H1 (cell line): ENCODE measurements around the gene CDH26. TPM values are rescaled to one million over a fixed set of nuclear protein-coding genes. Genes with fewer than 3 reads are reported as not detected.

Source experiments
- CTCF ChIA-PET: fragments of 300-600 bp; sonication (Branson Sonifier 250); formaldehyde crosslinking; loops from one replicate; lab custom pipeline; 2021; ENCODE audit not compliant: partially characterized antibody; lab: Charles Lee
- POLR2A ChIA-PET: fragments of 300-600 bp; sonication (Branson Sonifier 250); formaldehyde crosslinking; loops from one replicate; lab custom pipeline; 2021; ENCODE audit warnings: inconsistent platforms; ENCODE audit not compliant: partially characterized antibody; lab: Charles Lee
- DNase-seq, 2 experiments: peaks; one replicate each; pipeline versions ENCODE4 v3.0.0 to v3.0.0-alpha.2; 2010 to 2022; ENCODE audit warnings: low spot score in 2 of 2, low read depth in 1 of 2, mixed read lengths in 1 of 2
- FAIRE-seq: peaks from 2 replicates; lab custom pipeline; 2011; peaks lifted over from hg19 to GRCh38; lab: Jason Lieb, UNC
- H2AFZ ChIP-seq: 2 replicates; pipeline ENCODE4 v1.8.1; 2012; ENCODE audit warnings: low read length, inconsistent platforms
- H2AK5ac ChIP-seq: 2 replicates; pipeline ENCODE4 v1.6.1; 2013; ENCODE audit warnings: low read depth, low read length
- H2BK120ac ChIP-seq: replicated peaks from 2 replicates; pipeline ENCODE3; 2013; ENCODE audit warnings: low read depth, low read length, inconsistent platforms
- H2BK12ac ChIP-seq: 2 replicates; pipeline ENCODE4 v1.6.1; 2013; ENCODE audit warnings: low read depth, low read length
- H2BK15ac ChIP-seq: 2 replicates; pipeline ENCODE4 v1.6.1; 2013; ENCODE audit warnings: low read length
- H2BK20ac ChIP-seq: 2 replicates; pipeline ENCODE4 v1.6.1; 2013; ENCODE audit warnings: low read length
- H2BK5ac ChIP-seq: 2 replicates; pipeline ENCODE4 v1.6.1; 2013; ENCODE audit warnings: low read depth, low read length
- H3K14ac ChIP-seq: 2 replicates; pipeline ENCODE4 v1.6.1; 2013; ENCODE audit warnings: inconsistent platforms; ENCODE audit not compliant: insufficient read length
- H3K18ac ChIP-seq: 2 replicates; pipeline ENCODE4 v1.6.1; 2013; ENCODE audit warnings: low read length; ENCODE audit errors: extremely low read depth
- H3K23ac ChIP-seq: 2 replicates; pipeline ENCODE4 v1.6.1; 2013; ENCODE audit warnings: inconsistent platforms; ENCODE audit not compliant: insufficient read length
- H3K23me2 ChIP-seq: 2 replicates; pipeline ENCODE4 v1.6.1; 2013; ENCODE audit warnings: low read depth, low read length
- H3K27ac ChIP-seq: 2 replicates; pipeline ENCODE4 v1.6.1; 2011; ENCODE audit warnings: low read depth, low read length, inconsistent platforms
- H3K27me3 ChIP-seq, 4 experiments: replicated peaks in 1 of 4; 1 replicate in 1 of 4; 2 replicates in 3 of 4; pipeline versions ENCODE4 v1.6.1 to v1.8.1; 2011 to 2013; ENCODE audit warnings: low read length in 3 of 4, mild to moderate bottlenecking in 3 of 4, inconsistent platforms in 2 of 4, mixed read lengths in 2 of 4, moderate library complexity in 1 of 4; ENCODE audit not compliant: control insufficient read depth in 3 of 4, insufficient read depth in 3 of 4; ENCODE audit errors: extremely low read depth in 1 of 4
- H3K36me3 ChIP-seq, 4 experiments: 2 replicates each; pipeline versions ENCODE4 v1.6.1 to v1.8.1; 2011 to 2013; ENCODE audit warnings: mild to moderate bottlenecking in 4 of 4, low read length in 3 of 4, moderate library complexity in 2 of 4, control low read depth in 1 of 4, inconsistent platforms in 1 of 4; ENCODE audit not compliant: insufficient read depth in 4 of 4, control insufficient read depth in 2 of 4
- H3K4ac ChIP-seq: replicated peaks from 2 replicates; pipeline ENCODE3; 2013; ENCODE audit warnings: low read length, low read depth, mixed read lengths, inconsistent platforms; ENCODE audit not compliant: insufficient read length
- H3K4me1 ChIP-seq, 4 experiments: replicated peaks in 1 of 4; 1 replicate in 1 of 4; 2 replicates in 3 of 4; pipeline versions ENCODE4 v1.6.1 to v1.8.1; 2011 to 2013; ENCODE audit warnings: low read length in 3 of 4, inconsistent platforms in 2 of 4, mixed read lengths in 1 of 4; ENCODE audit not compliant: insufficient read depth in 4 of 4, control insufficient read depth in 3 of 4
- H3K4me2 ChIP-seq, 2 experiments: 2 replicates each; pipeline versions ENCODE4 v1.6.1 to v1.8.1; 2011 to 2013; ENCODE audit warnings: low read depth in 2 of 2, low read length in 2 of 2, control low read depth in 1 of 2, inconsistent platforms in 1 of 2, mild to moderate bottlenecking in 1 of 2; ENCODE audit not compliant: insufficient read depth in 1 of 2
- H3K4me3 ChIP-seq, 4 experiments: fragments of 200-600, 300-600 bp in 1 of 4; sonication (generic), shearing (Covaris generic), sonication (Bioruptor Twin) in 1 of 4; 2 replicates each; pipeline versions ENCODE4 v1.5.1 to v1.8.1; 2011 to 2016; ENCODE audit warnings: low read length in 4 of 4, low read depth in 3 of 4, control low read depth in 2 of 4, inconsistent platforms in 2 of 4, mild to moderate bottlenecking in 2 of 4, mixed read lengths in 1 of 4, moderate library complexity in 1 of 4; ENCODE audit not compliant: insufficient read depth in 2 of 4; ENCODE audit errors: extremely low read depth in 1 of 4
- H3K56ac ChIP-seq: replicated peaks from 2 replicates; pipeline ENCODE3; 2013; ENCODE audit warnings: low read depth, mild to moderate bottlenecking, mixed read lengths, low read length, inconsistent platforms; ENCODE audit not compliant: insufficient read length
- H3K79me1 ChIP-seq: 2 replicates; pipeline ENCODE4 v1.6.1; 2013; ENCODE audit warnings: low read depth, low read length, control low read depth
- H3K79me2 ChIP-seq, 2 experiments: 2 replicates each; pipeline versions ENCODE4 v1.6.1 to v1.8.1; 2012 to 2013; ENCODE audit warnings: low read length in 2 of 2, mild to moderate bottlenecking in 2 of 2, inconsistent platforms in 1 of 2; ENCODE audit not compliant: insufficient read depth in 2 of 2, control insufficient read depth in 1 of 2
- H3K9ac ChIP-seq, 4 experiments: replicated peaks in 1 of 4; 1 replicate in 1 of 4; 2 replicates in 3 of 4; pipeline versions ENCODE4 v1.6.1 to v1.8.1; 2011 to 2013; ENCODE audit warnings: low read depth in 3 of 4, low read length in 3 of 4, control low read depth in 2 of 4, mild to moderate bottlenecking in 2 of 4, moderate library complexity in 2 of 4, inconsistent platforms in 1 of 4; ENCODE audit errors: extremely low read depth in 1 of 4
- H3K9me3 ChIP-seq, 2 experiments: 2 replicates each; pipeline versions ENCODE4 v1.6.1 to v1.8.1; 2012 to 2013; ENCODE audit warnings: mild to moderate bottlenecking in 2 of 2, moderate library complexity in 2 of 2, control low read depth in 1 of 2, inconsistent platforms in 1 of 2, low read depth in 1 of 2, low read length in 1 of 2, mixed read lengths in 1 of 2; ENCODE audit not compliant: insufficient read depth in 2 of 2
- H4K20me1 ChIP-seq, 2 experiments: replicated peaks in 1 of 2; 2 replicates each; pipeline versions ENCODE3 to v1.8.1; 2011 to 2013; ENCODE audit warnings: inconsistent platforms in 2 of 2, low read length in 2 of 2, mild to moderate bottlenecking in 1 of 2; ENCODE audit not compliant: insufficient read depth in 2 of 2, control insufficient read depth in 1 of 2
- H4K5ac ChIP-seq: 2 replicates; pipeline ENCODE4 v1.6.1; 2013; ENCODE audit warnings: low read length, low read depth, mixed read lengths, inconsistent platforms; ENCODE audit not compliant: insufficient read length
- H4K8ac ChIP-seq: 2 replicates; pipeline ENCODE4 v1.8.0; 2013; ENCODE audit warnings: mild to moderate bottlenecking, moderate library complexity, low read length, inconsistent platforms; ENCODE audit not compliant: insufficient read depth; ENCODE audit errors: extremely low read depth
- H4K91ac ChIP-seq: replicated peaks from 2 replicates; pipeline ENCODE3; 2013; ENCODE audit warnings: low read length, mixed read lengths, inconsistent platforms; ENCODE audit not compliant: insufficient read length
- BCL11A ChIP-seq, 2 experiments: IDR thresholded peaks; one replicate each; pipeline ENCODE4 v1.6.1; 2011; ENCODE audit warnings: low read depth in 2 of 2, low read length in 2 of 2, mild to moderate bottlenecking in 2 of 2
- CBX8 ChIP-seq: fragments of 300-800, 300-1000 bp; sonication (generic); IDR thresholded peaks from 2 replicates; pipeline ENCODE4 v1.7.1; 2016; ENCODE audit warnings: low read depth, low read length, borderline replicate concordance
- HDAC6 ChIP-seq: IDR thresholded peaks from one replicate; pipeline ENCODE4 v1.7.1; 2012; ENCODE audit warnings: low read depth, mild to moderate bottlenecking, inconsistent platforms, low read length, moderate library complexity
- POU5F1 ChIP-seq: IDR thresholded peaks from 2 replicates; pipeline ENCODE4 v1.6.1; 2011; ENCODE audit warnings: low read depth, mild to moderate bottlenecking, low read length, moderate library complexity
- RAD21 ChIP-seq, 2 experiments: IDR thresholded peaks in 1 of 2; conservative IDR thresholded peaks in 1 of 2; 2 replicates each; pipeline ENCODE4 v1.6.1; 2011; ENCODE audit warnings: low read depth in 2 of 2, low read length in 2 of 2, improper control_type of control experiment in 1 of 2, inconsistent platforms in 1 of 2, mild to moderate bottlenecking in 1 of 2, moderate library complexity in 1 of 2
- TAF7 ChIP-seq: optimal IDR thresholded peaks from 2 replicates; pipeline ENCODE3; 2011; ENCODE audit warnings: low read depth, mild to moderate bottlenecking, inconsistent platforms, low read length, moderate library complexity, borderline replicate concordance
- WGBS, 2 experiments: shearing (Covaris generic) in 1 of 2; methylation state at CpG; one replicate each; pipeline versions ENCODE4 v1.1.6 to v1.1.7; 2013 to 2015; ENCODE audit warnings: low lambda C conversion rate in 2 of 2, mixed read lengths in 2 of 2, inconsistent platforms in 1 of 2, low coverage in 1 of 2, missing lambda C conversion rate in 1 of 2; ENCODE audit not compliant: insufficient replicate concordance in 2 of 2, insufficient coverage in 1 of 2, insufficient read length in 1 of 2; ENCODE audit errors: extremely low coverage in 1 of 2, missing lambda C conversion rate in 1 of 2; 5-methylcytosine and 5-hydroxymethylcytosine counted together
- long read RNA-seq, 2 experiments: library from RNA in 1 of 2; library from capped mRNA in 1 of 2; stranded (forward); transcript quantifications; one replicate each; pipeline ENCODE4 v2.0.0, GENCODE V29; 2021; ENCODE audit warnings: inconsistent platforms in 1 of 2
- polyA minus RNA-seq, 3 experiments: library from RNA; depleted of rRNA, polyadenylated mRNA; stranded (reverse); fragments of >200 nt; gene quantifications; 1 replicate in 2 of 3; 2 replicates in 1 of 3; pipeline ENCODE4 v1.2.3, GENCODE V29; 2011
- polyA plus RNA-seq, 7 experiments: library from polyadenylated mRNA; depleted of rRNA in 3 of 7; stranded (reverse) in 5 of 7; unstranded in 2 of 7; fragments of >200 nt in 5 of 7; fragments of 200-250 nt in 2 of 7; gene quantifications; 1 replicate in 5 of 7; 2 replicates in 1 of 7; 4 replicates in 1 of 7; pipeline versions ENCODE4 v1.2.1 to v1.2.3, GENCODE V29; 2011 to 2013; ENCODE audit warnings: missing spikeins in 2 of 7, mixed read lengths in 2 of 7
- total RNA-seq: library from RNA; stranded (reverse); fragmentation: NEBNext Ultra II Directional; extraction: Animal tissue kit (Norgen Biotek cat#: 25700); gene quantifications from 2 replicates; pipeline ENCODE4 v1.2.1, GENCODE V29; 2021
- TF ChIP-seq, protein P1 (sequence below): IDR thresholded peaks from 2 replicates; pipeline ENCODE4 v1.6.1; 2012; ENCODE audit warnings: inconsistent platforms
- TF ChIP-seq, protein P2 (sequence below): IDR thresholded peaks from 2 replicates; pipeline ENCODE4 v1.6.1; 2011; ENCODE audit warnings: low read length, improper control_type of control experiment

CDH26 gene
- total RNA-seq (1.7 and 2.3 TPM in 2 replicates), polyA plus RNA-seq (2011; rRNA removed) (0.78 and 1.5 TPM in 2 replicates), polyA minus RNA-seq (2011; rRNA and poly(A)+ RNA removed) (2.7 and 3.2 TPM in 2 replicates)
- 2.0 TPM for polyA plus RNA-seq (2011; cell fraction: cytosol; rRNA removed)
- polyA plus RNA-seq (2011; cell fraction: nucleus; rRNA removed): 2.0 TPM
- polyA plus RNA-seq (2012, experiment 1 of 2): 1.1 to 1.9 TPM (median 1.5 TPM) in 4 replicates
- 0.39 TPM for polyA plus RNA-seq (2012, experiment 2 of 2)
- 1.3 TPM for polyA plus RNA-seq (2013, experiment 1 of 2)
- polyA plus RNA-seq (2013, experiment 2 of 2): 1.3 TPM
- polyA minus RNA-seq (2011; cell fraction: cytosol; rRNA and poly(A)+ RNA removed): 1.5 TPM
- polyA minus RNA-seq (2011; cell fraction: nucleus; rRNA and poly(A)+ RNA removed): 2.3 TPM
- long read RNA-seq, experiment 1: 0 reads
- long read RNA-seq, experiment 2: 0 reads

DNA sequence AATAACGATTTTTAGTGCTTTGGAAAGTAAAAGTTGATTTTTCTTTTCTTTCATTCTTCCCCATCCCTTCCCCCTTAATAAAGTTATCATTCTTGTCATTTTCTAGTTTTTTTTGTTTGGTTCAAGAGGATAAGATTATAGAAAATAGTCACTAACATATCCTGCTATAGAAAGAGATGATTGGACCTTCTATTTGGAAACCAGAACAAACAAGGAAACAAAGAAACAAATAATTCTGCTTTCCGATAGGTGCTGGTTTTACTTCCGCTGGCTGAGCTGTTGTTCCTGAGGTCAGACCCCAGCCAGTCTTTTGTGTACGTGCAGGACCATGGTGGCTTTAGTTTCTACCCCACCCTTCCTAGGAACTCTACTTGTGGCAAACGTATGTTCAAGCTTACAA is at the start of gene CDH26:
TSS of gene CDH26 (plus strand) at position 301 of the 400 bp plus-strand sequence. CDS start 304 bp downstream, outside the sequence.
- no peaks in the 10 kb centered on the region for H3K9me3 ChIP-seq
- no peak within 1 kb of the TSS for H2BK12ac ChIP-seq
- H2BK20ac ChIP-seq: no peak within 1 kb of the TSS
- H3K9ac ChIP-seq: no peak within 1 kb of the TSS
- FAIRE-seq: no peak
- no peak within 1 kb of the TSS for H2BK15ac ChIP-seq
- no peak within 1 kb of the TSS for H3K4ac ChIP-seq
- H4K5ac ChIP-seq: no peak within 1 kb of the TSS
- no peaks in the 10 kb centered on the region for H3K36me3 ChIP-seq
- no peak within 1 kb of the TSS for H2AK5ac ChIP-seq
- whole genome bisulfite sequencing, 2 experiments: 79% methylated on average over 5 of the region's 5 CpGs; no CpG with 5 or more reads in 1 of the 2 experiments
- no peak within 1 kb of the TSS for H3K14ac ChIP-seq
- H3K56ac ChIP-seq: no peak within 1 kb of the TSS
- no peak within 1 kb of the TSS for H3K27ac ChIP-seq
- H3K79me1 ChIP-seq: no peaks in the 10 kb centered on the region
- H2BK120ac ChIP-seq: no peak within 1 kb of the TSS
- CTCF ChIA-PET: interaction anchor here (1.2 to 1.5 kb wide), 4 partner anchors 8 to 98 kb away, joined by 4 to 5 read pairs (median 5); partner anchors contain the start of gene SYCP2
- no peak within 1 kb of the TSS for H3K18ac ChIP-seq
- H3K4me3 ChIP-seq: no peak within 1 kb of the TSS
- no peaks in the 10 kb centered on the region for H3K79me2 ChIP-seq
- H2BK5ac ChIP-seq: no peak within 1 kb of the TSS
- H3K27me3 ChIP-seq: no peaks in the 10 kb centered on the region; a peak in 2 of 7 replicates
- no peak within 1 kb of the TSS for H4K8ac ChIP-seq
- POLR2A ChIA-PET: interaction anchor here (0.7 to 0.9 kb wide), 2 partner anchors 18 to 154 kb away, joined by 3 read pairs; partner anchors contain the start of genes FAM217B and PPP1R3D
- no peaks in the 10 kb centered on the region for H3K23me2 ChIP-seq
- no peak within 1 kb of the TSS for H3K4me2 ChIP-seq
- no peak for DNase-seq
- no peak within 1 kb of the TSS for H4K91ac ChIP-seq
- H3K23ac ChIP-seq: no peak within 1 kb of the TSS
- H2AFZ ChIP-seq: peak within 1 kb of the TSS; percentile 81; the same call in 1 of the 2 replicates
- H3K4me1 ChIP-seq: 0 out of 7 replicates have a peak, but pooled peaks cover 0 to 2% (median 0%) of the 10 kb centered on the region in 4 experiments
- H4K20me1 ChIP-seq: no peaks in the 10 kb centered on the region
- no peak for TF ChIP-seq TAF7
- no peak for TF ChIP-seq RAD21 (IDR thresholded peaks at IDR 0.05 in 1 of 2, conservative IDR thresholded peaks at IDR 0.05 in 1 of 2; ENCODE audit: low read depth in 2 of 2, low read length in 2 of 2)
- no peak for TF ChIP-seq BCL11A (IDR thresholded peaks at IDR 0.05; ENCODE audit: low read depth in 2 of 2, low read length in 2 of 2)
- no peak for TF ChIP-seq POU5F1
- TF ChIP-seq, protein P1, sequence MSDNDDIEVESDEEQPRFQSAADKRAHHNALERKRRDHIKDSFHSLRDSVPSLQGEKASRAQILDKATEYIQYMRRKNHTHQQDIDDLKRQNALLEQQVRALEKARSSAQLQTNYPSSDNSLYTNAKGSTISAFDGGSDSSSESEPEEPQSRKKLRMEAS: no peak
- TF ChIP-seq, protein P2, sequence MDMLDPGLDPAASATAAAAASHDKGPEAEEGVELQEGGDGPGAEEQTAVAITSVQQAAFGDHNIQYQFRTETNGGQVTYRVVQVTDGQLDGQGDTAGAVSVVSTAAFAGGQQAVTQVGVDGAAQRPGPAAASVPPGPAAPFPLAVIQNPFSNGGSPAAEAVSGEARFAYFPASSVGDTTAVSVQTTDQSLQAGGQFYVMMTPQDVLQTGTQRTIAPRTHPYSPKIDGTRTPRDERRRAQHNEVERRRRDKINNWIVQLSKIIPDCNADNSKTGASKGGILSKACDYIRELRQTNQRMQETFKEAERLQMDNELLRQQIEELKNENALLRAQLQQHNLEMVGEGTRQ: no peak
- TF ChIP-seq CBX8: no peak
- TF ChIP-seq HDAC6: no peak
